Neutrophil (primary cell): ENCODE data around the gene POC1A.
A peak's percentile ranks its signal among the peaks of the same experiment; 100 is the strongest.

Experiments
- H3K27ac ChIP-seq: fragments of 200-600 bp; sonication (generic); 2 replicates; pipeline ENCODE4 v1.5.1; 2016; ENCODE audit warnings: mild to moderate bottlenecking, moderate library complexity
- H3K27me3 ChIP-seq: fragments of 200-600 bp; sonication (generic); 2 replicates; pipeline ENCODE4 v1.6.0; 2016; ENCODE audit warnings: mild to moderate bottlenecking
- H3K36me3 ChIP-seq: fragments of 200-600 bp; sonication (generic); 2 replicates; pipeline ENCODE4 v1.5.1; 2017
- H3K4me1 ChIP-seq, 2 experiments: fragments of 200-600 bp in 1 of 2; sonication (generic) in 1 of 2; 1 replicate in 1 of 2; 2 replicates in 1 of 2; pipeline versions ENCODE4 v1.5.1 to v1.6.1; 2013 to 2016; ENCODE audit warnings: low read depth in 1 of 2, low read length in 1 of 2, mild to moderate bottlenecking in 1 of 2, moderate library complexity in 1 of 2; ENCODE audit not compliant: control insufficient read depth in 1 of 2, insufficient read depth in 1 of 2
- H3K4me3 ChIP-seq, 2 experiments: fragments of 200-600 bp in 1 of 2; sonication (generic) in 1 of 2; 1 replicate in 1 of 2; 2 replicates in 1 of 2; pipeline ENCODE4 v1.5.1; 2013 to 2016; ENCODE audit warnings: low read depth in 1 of 2, low read length in 1 of 2, mild to moderate bottlenecking in 1 of 2, moderate library complexity in 1 of 2
- H3K9me3 ChIP-seq: fragments of 200-600 bp; sonication (generic); 2 replicates; pipeline ENCODE4 v1.5.1; 2016
- CTCF ChIP-seq: fragments of 200-600 bp; sonication (generic); IDR thresholded peaks from 2 replicates; pipeline ENCODE4 v1.5.1; 2016; ENCODE audit warnings: antibody characterized with exemption

Gene POC1A

DNA sequence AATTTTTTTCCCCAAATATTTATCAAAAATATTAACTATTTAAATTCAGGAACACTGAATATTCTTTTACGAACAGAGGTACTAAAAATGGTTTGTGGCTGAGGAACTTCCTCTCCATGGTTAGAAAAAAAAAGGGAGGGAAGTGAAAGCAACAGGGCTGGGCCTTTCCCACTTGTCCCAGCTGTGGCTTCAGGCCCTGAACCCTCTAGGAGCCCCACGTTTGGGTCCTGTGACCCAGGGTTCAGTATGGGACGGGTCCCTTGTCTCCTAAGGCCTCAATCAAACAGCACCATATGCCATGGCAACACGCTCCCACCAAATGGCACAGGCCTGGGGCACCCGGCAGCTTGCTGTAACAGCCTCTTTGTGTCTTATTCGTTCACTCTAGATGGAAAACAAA lies 32.4 kb downstream of the POC1A start:
- Histone ChIP-seq H3K4me1 (peaks cover 11 to 15% of the 10 kb centered on the region in 2 experiments), H3K27ac (peak overlapping the region; percentile 69)
- TF ChIP-seq CTCF = no peak

GRCh38 chr3:52121464-52121805 lies 32.8 kb downstream of the POC1A start:
- Histone ChIP-seq H3K36me3 (peaks cover 39% of the 10 kb centered on the region), H3K27ac (peak overlapping the region; percentile 69), H3K27me3 (no peaks in the 10 kb centered on the region), H3K9me3 (no peaks in the 10 kb centered on the region), H3K4me1 (peaks cover 11 to 15% of the 10 kb centered on the region in 2 experiments), H3K4me3 (no peak overlapping the region)
- TF ChIP-seq CTCF = no peak

More for the DNA sequence above, 32.4 kb downstream of the POC1A start:
- Histone ChIP-seq H3K27me3 (no peaks in the 10 kb centered on the region), H3K9me3 (no peaks in the 10 kb centered on the region), H3K4me3 (no peak overlapping the region), H3K36me3 (peaks cover 39% of the 10 kb centered on the region)

GRCh38 chr3:52120556-52121463 lies 33.4 kb downstream of the POC1A start:
- H3K4me3 ChIP-seq = no peak overlapping the region
- H3K9me3 ChIP-seq = no peaks in the 10 kb centered on the region
- peak overlapping the region; percentile 69 for H3K27ac ChIP-seq
- H3K27me3 ChIP-seq = no peaks in the 10 kb centered on the region
- H3K4me1 ChIP-seq = peaks cover 11 to 15% of the 10 kb centered on the region in 2 experiments
- H3K36me3 ChIP-seq = peaks cover 36% of the 10 kb centered on the region
- TF ChIP-seq CTCF = no peak

DNA sequence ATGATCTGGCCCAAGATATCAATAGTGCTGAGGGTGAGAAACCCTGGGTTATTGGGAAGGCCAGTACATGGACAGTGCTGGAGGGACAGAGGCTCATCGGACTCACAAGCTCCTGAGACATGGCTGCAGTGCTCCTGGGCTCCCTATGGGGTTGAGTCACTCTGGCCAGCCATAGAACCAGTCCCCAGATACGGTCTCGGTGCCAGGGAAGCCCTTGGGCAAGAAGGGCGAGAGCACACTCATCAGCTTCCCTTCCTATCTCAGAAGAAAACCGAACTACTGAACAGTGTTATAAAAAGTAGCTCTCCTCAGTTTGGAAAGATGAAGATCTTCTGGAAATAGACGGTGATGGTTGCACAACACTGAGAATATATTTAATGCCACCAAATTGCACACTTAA lies 34.4 kb downstream of the POC1A start:
- H3K4me1 ChIP-seq = peaks cover 11 to 15% of the 10 kb centered on the region in 2 experiments
- no peak overlapping the region for H3K4me3 ChIP-seq
- H3K9me3 ChIP-seq = no peaks in the 10 kb centered on the region
- H3K27me3 ChIP-seq = no peaks in the 10 kb centered on the region
- peaks cover 26% of the 10 kb centered on the region for H3K36me3 ChIP-seq
- no peak for TF ChIP-seq CTCF
- H3K27ac ChIP-seq = no peak overlapping the region

- Histone ChIP-seq H3K9me3 (no peaks in the 10 kb centered on the region), H3K4me3 (no peak overlapping the region), H3K27ac (no peak overlapping the region), H3K4me1 (peaks cover 11 to 15% of the 10 kb centered on the region in 2 experiments), H3K36me3 (peaks cover 21% of the 10 kb centered on the region), H3K27me3 (no peaks in the 10 kb centered on the region)
- TF ChIP-seq CTCF = no peak
Measured at GRCh38 chr3:52119099-52119498, 35.1 kb downstream of the POC1A start.
